ENCODE measurements around the gene CNTN2.
A peak's percentile ranks its signal among the peaks of the same experiment; 100 is the strongest.

CNTN2 gene

GRCh38 chr1:205056188-205056611, 13.2 kb downstream of the CNTN2 start:
- no peak for DNase-seq
- TF ChIP-seq POLR2A (IDR thresholded peaks at IDR 0.05; ENCODE audit: low read length) (no peak), GATA1 (IDR thresholded peaks at IDR 0.05; ENCODE audit: low read depth, low read length) (no peak)

- DNase-seq: no peak
- TF ChIP-seq POLR2A (IDR thresholded peaks at IDR 0.05; ENCODE audit: low read length) (no peak), GATA1 (IDR thresholded peaks at IDR 0.05; ENCODE audit: low read depth, low read length) (no peak)
Measured at GRCh38 chr1:205056956-205057568, 14.1 kb downstream of the CNTN2 start.

- TF ChIP-seq POLR2A (IDR thresholded peaks at IDR 0.05; ENCODE audit: low read length) (no peak), GATA1 (IDR thresholded peaks at IDR 0.05; ENCODE audit: low read depth, low read length) (no peak)
Measured at GRCh38 chr1:205057808-205058575, 15.0 kb downstream of the CNTN2 start.

GRCh38 chr1:205058853-205059252, 15.8 kb downstream of the CNTN2 start:
- no peak for TF ChIP-seq GATA1 (IDR thresholded peaks at IDR 0.05; ENCODE audit: low read depth, low read length)
- no peak for TF ChIP-seq POLR2A (IDR thresholded peaks at IDR 0.05; ENCODE audit: low read length)
- no peak for DNase-seq

More at GRCh38 chr1:205057808-205058575, 15.0 kb downstream of the CNTN2 start:
- DNase-seq: no peak

GRCh38 chr1:205059660-205060059, 16.6 kb downstream of the CNTN2 start:
- DNase-seq: no peak
- TF ChIP-seq GATA1 (IDR thresholded peaks at IDR 0.05; ENCODE audit: low read depth, low read length) (no peak), POLR2A (IDR thresholded peaks at IDR 0.05; ENCODE audit: low read length) (no peak)

GRCh38 chr1:205060746-205061145, 17.7 kb downstream of the CNTN2 start:
- no peak for DNase-seq
- no peak for TF ChIP-seq GATA1 (IDR thresholded peaks at IDR 0.05; ENCODE audit: low read depth, low read length)
- TF ChIP-seq POLR2A (IDR thresholded peaks at IDR 0.05; ENCODE audit: low read length): no peak

- no peak for DNase-seq
- TF ChIP-seq GATA1 (IDR thresholded peaks at IDR 0.05; ENCODE audit: low read depth, low read length) (no peak), POLR2A (IDR thresholded peaks at IDR 0.05; ENCODE audit: low read length) (no peak)
Measured at GRCh38 chr1:205061227-205061626, 18.2 kb downstream of the CNTN2 start.

- TF ChIP-seq POLR2A (IDR thresholded peaks at IDR 0.05; ENCODE audit: low read length) (no peak), GATA1 (IDR thresholded peaks at IDR 0.05; ENCODE audit: low read depth, low read length) (no peak)
- peak; percentile 57 to 77 for DNase-seq
Measured at GRCh38 chr1:205061665-205062069, 18.7 kb downstream of the CNTN2 start.

GRCh38 chr1:205062319-205062718, 19.3 kb downstream of the CNTN2 start:
- DNase-seq: no peak
- no peak for TF ChIP-seq GATA1 (IDR thresholded peaks at IDR 0.05; ENCODE audit: low read depth, low read length)
- TF ChIP-seq POLR2A (IDR thresholded peaks at IDR 0.05; ENCODE audit: low read length): no peak

GRCh38 chr1:205062895-205063294, 19.9 kb downstream of the CNTN2 start:
- no peak for DNase-seq
- no peak for TF ChIP-seq POLR2A (IDR thresholded peaks at IDR 0.05; ENCODE audit: low read length)
- no peak for TF ChIP-seq GATA1 (IDR thresholded peaks at IDR 0.05; ENCODE audit: low read depth, low read length)

- TF ChIP-seq GATA1 (IDR thresholded peaks at IDR 0.05; ENCODE audit: low read depth, low read length): no peak
- no peak for TF ChIP-seq POLR2A (IDR thresholded peaks at IDR 0.05; ENCODE audit: low read length)
- DNase-seq: no peak
Measured at GRCh38 chr1:205064301-205064700, 21.3 kb downstream of the CNTN2 start.

- no peak for DNase-seq
- no peak for TF ChIP-seq POLR2A (IDR thresholded peaks at IDR 0.05; ENCODE audit: low read length)
- TF ChIP-seq GATA1 (IDR thresholded peaks at IDR 0.05; ENCODE audit: low read depth, low read length): no peak
Measured at GRCh38 chr1:205064741-205065316, 21.8 kb downstream of the CNTN2 start.

- DNase-seq: no peak
- no peak for TF ChIP-seq POLR2A (IDR thresholded peaks at IDR 0.05; ENCODE audit: low read length)
- TF ChIP-seq GATA1 (IDR thresholded peaks at IDR 0.05; ENCODE audit: low read depth, low read length): no peak
Measured at GRCh38 chr1:205065666-205066065, 22.7 kb downstream of the CNTN2 start.

- TF ChIP-seq GATA1 (IDR thresholded peaks at IDR 0.05; ENCODE audit: low read depth, low read length) (no peak), POLR2A (IDR thresholded peaks at IDR 0.05; ENCODE audit: low read length) (no peak)
- DNase-seq: peak; percentile 70 to 72
Measured at GRCh38 chr1:205066141-205066818, 23.3 kb downstream of the CNTN2 start.

Measured in erythroblast (primary cell).